WTC11 (cell line): Measurements from ENCODE around the gene PROCR. TPM values are rescaled to one million over a fixed set of nuclear protein-coding genes. Genes with fewer than 3 reads are reported as not detected.

Source experiments
- ATAC-seq: fragments of 200-7000 bp; cut with Tn5 transposase; 2 replicates; pipeline ENCODE4 v1.10.0; 2021; ENCODE audit warnings: mild to moderate bottlenecking, moderate library complexity
- CTCF ChIA-PET: fragments of 300-600 bp; sonication (Branson Sonifier 250); formaldehyde crosslinking; loops from one replicate; lab custom pipeline; 2021; ENCODE audit warnings: antibody characterized with exemption; lab: Charles Lee
- POLR2A ChIA-PET: fragments of 350-600 bp; sonication (Branson Sonifier 250); formaldehyde crosslinking; loops from one replicate; lab custom pipeline; 2021; ENCODE audit warnings: antibody characterized with exemption; lab: Charles Lee
- DNase-seq: peaks from one replicate; pipeline ENCODE4 v3.0.0; 2021; ENCODE audit warnings: low spot score
- H3K27ac Mint-ChIP-seq: 2 replicates; pipeline ENCODE4 v1.8.0; 2021; ENCODE audit warnings: mixed read lengths
- H3K27me3 Mint-ChIP-seq: 2 replicates; pipeline ENCODE4 v1.8.0; 2021; ENCODE audit warnings: low read depth, mild to moderate bottlenecking, moderate library complexity, mixed read lengths
- H3K36me3 Mint-ChIP-seq: 2 replicates; pipeline ENCODE4 v1.8.0; 2021; ENCODE audit warnings: mixed read lengths
- H3K4me1 Mint-ChIP-seq: 2 replicates; pipeline ENCODE4 v1.8.0; 2022; ENCODE audit warnings: mixed read lengths
- H3K4me3 Mint-ChIP-seq: 2 replicates; pipeline ENCODE4 v1.8.0; 2021; ENCODE audit warnings: mild to moderate bottlenecking, moderate library complexity, mixed read lengths
- H3K9me3 Mint-ChIP-seq: 2 replicates; pipeline ENCODE4 v1.8.0; 2021; ENCODE audit warnings: mixed read lengths
- E2F4 ChIP-seq: sonication (generic); formaldehyde crosslinking; IDR thresholded peaks from 2 replicates; pipeline ENCODE4 v1.8.1; 2022; ENCODE audit warnings: low read depth, mild to moderate bottlenecking, moderate library complexity, missing genetic modification reagents, borderline replicate concordance
- ERG ChIP-seq: fragments of 250-450 bp; sonication (Bioruptor Pico); IDR thresholded peaks from 2 replicates; pipeline ENCODE4 v1.8.0; 2021; ENCODE audit warnings: mild to moderate bottlenecking
- ETV6 ChIP-seq: sonication (generic); formaldehyde crosslinking; IDR thresholded peaks from 2 replicates; pipeline ENCODE4 v1.8.1; 2022; ENCODE audit warnings: mild to moderate bottlenecking, missing genetic modification reagents
- NFATC4 ChIP-seq: fragments of 250-450 bp; sonication (Bioruptor Pico); IDR thresholded peaks from 2 replicates; pipeline ENCODE4 v1.9.0; 2021; ENCODE audit warnings: mild to moderate bottlenecking
- NFE2L1 ChIP-seq: sonication (generic); formaldehyde crosslinking; IDR thresholded peaks from 2 replicates; pipeline ENCODE4 v1.8.1; 2023; ENCODE audit warnings: missing genetic modification reagents
- SMAD4 ChIP-seq: sonication (generic); formaldehyde crosslinking; IDR thresholded peaks from 2 replicates; pipeline ENCODE4 v1.8.0; 2022; ENCODE audit warnings: mild to moderate bottlenecking, missing genetic modification reagents
- USF2 ChIP-seq: sonication (generic); formaldehyde crosslinking; IDR thresholded peaks from 2 replicates; pipeline ENCODE4 v1.8.1; 2023; ENCODE audit warnings: mild to moderate bottlenecking, missing genetic modification reagents, moderate library complexity
- ZNF281 ChIP-seq: sonication (generic); formaldehyde crosslinking; IDR thresholded peaks from 2 replicates; pipeline ENCODE4 v1.8.0; 2023; ENCODE audit warnings: mild to moderate bottlenecking, missing genetic modification reagents
- ZNF416 ChIP-seq: fragments of 250-450 bp; sonication (Bioruptor Pico); IDR thresholded peaks from 2 replicates; pipeline ENCODE4 v1.9.0; 2021; ENCODE audit warnings: mild to moderate bottlenecking, inconsistent platforms
- ZNF532 ChIP-seq: fragments of 250-450 bp; sonication (Bioruptor Pico); IDR thresholded peaks from 2 replicates; pipeline ENCODE4 v1.9.0; 2021; ENCODE audit warnings: mild to moderate bottlenecking, borderline replicate concordance
- ZSCAN18 ChIP-seq: fragments of 250-450 bp; sonication (Bioruptor Pico); IDR thresholded peaks from 2 replicates; pipeline ENCODE4 v2.1.2; 2022; ENCODE audit warnings: mild to moderate bottlenecking, moderate library complexity
- total RNA-seq: library from RNA; stranded (reverse); gene quantifications from 3 replicates; pipeline ENCODE4 v1.2.3, GENCODE V29; 2021

The PROCR gene
- total RNA-seq, 1 experiment from 2014 or later, result 29.7 TPM

GRCh38 chr20:35176132-35176531 lies 4.3 kb downstream of the PROCR start:
- ATAC-seq (no peak), DNase-seq (no peak)
- CTCF ChIA-PET, result interaction anchor here (1.0 to 1.2 kb wide), 2 partner anchors 29 to 89 kb away, joined by 3 to 4 read pairs; partner anchors contain the start of gene EDEM2
- peak overlapping the region; percentile 28; the same call in 1 of the 2 replicates for H3K27ac Mint-ChIP-seq
- peaks cover 39% of the 10 kb centered on the region for H3K4me1 Mint-ChIP-seq
- H3K4me3 Mint-ChIP-seq, result no peak overlapping the region
- H3K27me3 Mint-ChIP-seq, result peaks cover 22% of the 10 kb centered on the region
- POLR2A ChIA-PET, result no interaction called here
- H3K36me3 Mint-ChIP-seq, result peaks cover 19% of the 10 kb centered on the region
- no peaks in the 10 kb centered on the region for H3K9me3 Mint-ChIP-seq
- TF ChIP-seq ERG (CRISPR knock-in tag), result no peak
- TF ChIP-seq ETV6 (CRISPR knock-in tag), result no peak
- no peak for TF ChIP-seq SMAD4 (CRISPR knock-in tag)
- TF ChIP-seq E2F4 (CRISPR knock-in tag), result no peak
- TF ChIP-seq ZNF416 (CRISPR knock-in tag), result no peak
- TF ChIP-seq ZSCAN18, result no peak
- TF ChIP-seq ZNF532 (CRISPR knock-in tag), result no peak
- no peak for TF ChIP-seq NFATC4 (CRISPR knock-in tag)
- no peak for TF ChIP-seq USF2 (CRISPR knock-in tag)
- no peak for TF ChIP-seq ZNF281 (CRISPR knock-in tag)
- no peak for TF ChIP-seq NFE2L1 (CRISPR knock-in tag)
